Fibroblast of villous mesenchyme (primary cell): Measurements from ENCODE around the gene DNAH7. TPM values are rescaled to one million over a fixed set of nuclear protein-coding genes. Genes with fewer than 3 reads are reported as not detected.
"Not testable (repeated sequence)": the region's sequence is repeated elsewhere in the genome, so short reads cannot be mapped to it uniquely, and the experiment has no call there.

Source experiments
- DNase-seq: peaks from one replicate; pipeline ENCODE4 v3.0.0-alpha.2; 2010; ENCODE audit warnings: low read depth
- H3K4me3 ChIP-seq: 2 replicates; pipeline ENCODE4 v1.5.1; 2011; ENCODE audit warnings: low read depth, mild to moderate bottlenecking, low read length
- total RNA-seq: library from RNA; depleted of rRNA; stranded (reverse); fragments of >200 nt; gene quantifications from 2 replicates; pipeline ENCODE4 v1.2.3, GENCODE V29; 2012
- TF ChIP-seq, protein P1 (sequence below): IDR thresholded peaks from 2 replicates; pipeline ENCODE4 v1.5.1; 2012; ENCODE audit warnings: low read depth, mild to moderate bottlenecking, low read length; ENCODE audit not compliant: insufficient read depth

DNAH7 gene
- total RNA-seq, 1 donor = under 0.01 TPM

DNA sequence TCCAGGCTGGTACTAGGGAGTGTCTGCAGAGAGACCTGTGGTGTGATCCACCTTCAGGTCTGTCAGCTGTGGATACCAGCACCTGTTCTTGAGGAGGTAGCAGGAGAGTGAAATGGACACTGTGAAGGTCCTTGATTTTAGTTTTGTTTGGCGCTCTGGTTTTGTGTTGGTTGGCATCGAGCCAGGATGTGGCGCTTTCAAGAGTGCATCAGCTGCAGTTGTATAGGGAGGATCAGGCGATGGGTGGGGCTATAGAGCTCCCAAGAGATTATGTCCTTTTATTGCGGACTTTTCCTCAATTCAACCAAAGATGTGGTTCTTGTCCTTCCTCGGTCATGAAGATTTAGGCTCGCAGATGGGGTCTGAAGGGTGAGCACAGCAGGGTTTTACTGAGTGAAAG, 374.1 kb downstream of the DNAH7 start:
- TF ChIP-seq, protein P1, sequence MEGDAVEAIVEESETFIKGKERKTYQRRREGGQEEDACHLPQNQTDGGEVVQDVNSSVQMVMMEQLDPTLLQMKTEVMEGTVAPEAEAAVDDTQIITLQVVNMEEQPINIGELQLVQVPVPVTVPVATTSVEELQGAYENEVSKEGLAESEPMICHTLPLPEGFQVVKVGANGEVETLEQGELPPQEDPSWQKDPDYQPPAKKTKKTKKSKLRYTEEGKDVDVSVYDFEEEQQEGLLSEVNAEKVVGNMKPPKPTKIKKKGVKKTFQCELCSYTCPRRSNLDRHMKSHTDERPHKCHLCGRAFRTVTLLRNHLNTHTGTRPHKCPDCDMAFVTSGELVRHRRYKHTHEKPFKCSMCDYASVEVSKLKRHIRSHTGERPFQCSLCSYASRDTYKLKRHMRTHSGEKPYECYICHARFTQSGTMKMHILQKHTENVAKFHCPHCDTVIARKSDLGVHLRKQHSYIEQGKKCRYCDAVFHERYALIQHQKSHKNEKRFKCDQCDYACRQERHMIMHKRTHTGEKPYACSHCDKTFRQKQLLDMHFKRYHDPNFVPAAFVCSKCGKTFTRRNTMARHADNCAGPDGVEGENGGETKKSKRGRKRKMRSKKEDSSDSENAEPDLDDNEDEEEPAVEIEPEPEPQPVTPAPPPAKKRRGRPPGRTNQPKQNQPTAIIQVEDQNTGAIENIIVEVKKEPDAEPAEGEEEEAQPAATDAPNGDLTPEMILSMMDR = no peak
- DNase-seq = no peak
- no peak overlapping the region for H3K4me3 ChIP-seq

DNA sequence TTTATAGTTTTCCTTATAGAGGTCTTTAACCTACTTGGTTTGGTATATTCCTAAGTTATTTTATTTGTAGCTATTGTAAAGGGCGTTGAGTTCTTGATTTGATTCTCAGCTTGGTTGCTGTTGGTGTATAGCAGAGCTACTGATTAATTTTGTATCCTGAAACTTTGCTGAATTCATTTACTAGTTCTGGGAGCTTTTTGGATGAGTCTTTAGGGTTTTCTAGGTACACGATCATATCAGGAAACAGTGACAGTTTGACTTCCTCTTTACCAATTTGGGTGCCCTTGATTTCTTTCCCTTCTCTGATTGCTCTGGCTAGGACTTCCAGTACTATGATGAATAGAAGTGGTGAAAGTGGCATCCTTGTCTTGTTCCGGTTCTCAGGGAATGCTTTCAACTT, 376.1 kb downstream of the DNAH7 start:
- not testable (repeated sequence) for DNase-seq, H3K4me3 ChIP-seq

Other genes starting within 250 kb of the DNAH7 start
- 43.6 and 44.1 TPM in 2 replicates for gene STK17B, start 102.7 kb upstream of the DNAH7 start, total RNA-seq